ENCODE data around the gene PCDHGA3. TPM values are rescaled to one million over a fixed set of nuclear protein-coding genes. Genes with fewer than 3 reads are reported as not detected.
"Not testable (repeated sequence)": the region's sequence is repeated elsewhere in the genome, so short reads cannot be mapped to it uniquely, and the experiment has no call there.

Gene PCDHGA3
- total and polyA plus RNA-seq, 2 donors (not counting 3 experiments of a cell fraction or from before 2014, with no cell fraction given) = 0.88 to 1.1 TPM

DNA sequence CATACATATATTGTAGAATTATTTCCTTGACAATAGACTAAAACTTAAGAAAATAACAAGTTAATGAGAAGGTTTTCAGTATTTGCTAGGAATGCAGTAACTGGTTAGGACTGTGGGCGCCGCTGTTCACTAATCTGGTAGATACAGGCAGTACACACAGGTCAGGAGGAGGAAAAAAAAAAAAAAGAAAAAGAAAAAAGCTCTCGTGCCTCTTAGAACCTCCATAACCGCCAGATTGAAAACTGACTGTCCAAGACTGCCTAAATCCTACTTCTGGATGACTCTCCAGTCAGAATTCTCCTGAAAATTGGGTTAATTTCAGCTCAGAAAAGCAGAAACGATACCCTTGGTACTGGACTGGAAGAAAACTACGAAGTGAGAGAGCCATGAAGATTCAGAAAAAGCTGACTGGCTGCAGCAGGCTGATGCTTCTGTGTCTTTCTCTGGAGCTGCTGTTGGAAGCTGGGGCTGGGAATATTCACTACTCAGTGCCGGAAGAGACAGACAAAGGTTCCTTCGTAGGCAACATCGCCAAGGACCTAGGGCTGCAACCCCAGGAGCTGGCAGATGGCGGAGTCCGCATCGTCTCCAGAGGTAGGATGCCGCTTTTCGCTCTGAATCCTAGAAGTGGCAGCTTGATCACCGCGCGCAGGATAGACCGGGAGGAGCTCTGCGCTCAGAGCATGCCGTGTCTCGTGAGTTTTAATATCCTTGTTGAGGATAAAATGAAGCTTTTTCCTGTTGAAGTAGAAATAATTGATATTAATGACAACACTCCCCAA, 13.1 kb upstream of the PCDHGA3 start, which contains the start of gene PCDHGA1:
TSS of gene PCDHGA1 (plus strand) at position 216 of the 782 bp plus-strand sequence.
- no peak for FAIRE-seq
- intact Hi-C loops (cut with micrococcal nuclease) (no loop called here), dilution Hi-C loops (cut with MboI; ENCODE audit: extremely low pct_ligation_motif_present, low sequenced_read_pairs) (no loop called here)
- ChIA-PET POLR2A (interaction anchor here (1.7 kb wide), 1 partner anchor 10 kb away, joined by 7 read pairs; the partner anchor contains the start of gene TAF7), CTCF (interaction anchor here (0.6 to 3.4 kb wide), 28 partner anchors 9 to 1325 kb away, joined by 3 to 33 read pairs (median 4); partner anchors contain the start of genes PCDHB14, PCDHB15, PCDHGA10 and PCDHGA11)
- TF ChIP-seq, protein P1, sequence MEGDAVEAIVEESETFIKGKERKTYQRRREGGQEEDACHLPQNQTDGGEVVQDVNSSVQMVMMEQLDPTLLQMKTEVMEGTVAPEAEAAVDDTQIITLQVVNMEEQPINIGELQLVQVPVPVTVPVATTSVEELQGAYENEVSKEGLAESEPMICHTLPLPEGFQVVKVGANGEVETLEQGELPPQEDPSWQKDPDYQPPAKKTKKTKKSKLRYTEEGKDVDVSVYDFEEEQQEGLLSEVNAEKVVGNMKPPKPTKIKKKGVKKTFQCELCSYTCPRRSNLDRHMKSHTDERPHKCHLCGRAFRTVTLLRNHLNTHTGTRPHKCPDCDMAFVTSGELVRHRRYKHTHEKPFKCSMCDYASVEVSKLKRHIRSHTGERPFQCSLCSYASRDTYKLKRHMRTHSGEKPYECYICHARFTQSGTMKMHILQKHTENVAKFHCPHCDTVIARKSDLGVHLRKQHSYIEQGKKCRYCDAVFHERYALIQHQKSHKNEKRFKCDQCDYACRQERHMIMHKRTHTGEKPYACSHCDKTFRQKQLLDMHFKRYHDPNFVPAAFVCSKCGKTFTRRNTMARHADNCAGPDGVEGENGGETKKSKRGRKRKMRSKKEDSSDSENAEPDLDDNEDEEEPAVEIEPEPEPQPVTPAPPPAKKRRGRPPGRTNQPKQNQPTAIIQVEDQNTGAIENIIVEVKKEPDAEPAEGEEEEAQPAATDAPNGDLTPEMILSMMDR (IDR thresholded peaks at IDR 0.05; ENCODE audit: extremely low read depth in 1 of 2, insufficient read depth in 1 of 2, low read depth in 1 of 2, low read length in 2 of 2) = peak; percentile 29 to 33
- no peak for TF ChIP-seq FOS (IDR thresholded peaks at IDR 0.05; ENCODE audit: borderline replicate concordance, insufficient read depth, low read length)
- no peak within 1 kb of the TSS for H3K27ac ChIP-seq (ENCODE audit: insufficient read depth, low read depth, low read length)
- H3K9ac ChIP-seq (replicated peaks; ENCODE audit: extremely low read depth, insufficient read depth, low read length) = no peak within 1 kb of the TSS
- peak; percentile 53 for DNase-seq (ENCODE audit: low read depth, low spot score)
- no TSS peak for BruUV-seq (replicated peaks)
- no peaks in the 10 kb centered on the region for H4K20me1 ChIP-seq (replicated peaks; ENCODE audit: control insufficient read depth, extremely low read depth, insufficient read depth, low read length)
- H3K4me3 ChIP-seq (replicated peaks in 1 of 3; ENCODE audit: insufficient read depth in 1 of 3, low read depth in 1 of 3, low read length in 3 of 3) = no peak within 1 kb of the TSS
- H3K79me2 ChIP-seq (ENCODE audit: control insufficient read depth, insufficient read depth, low read length) = no peaks in the 10 kb centered on the region
- peaks cover 25 to 64% of the 10 kb centered on the region in 2 experiments for H3K27me3 ChIP-seq (ENCODE audit: control insufficient read depth in 2 of 2, insufficient read depth in 2 of 2, low read length in 2 of 2)
- H3K9me3 ChIP-seq (replicated peaks; ENCODE audit: control insufficient read depth, insufficient read depth, low read length) = no peaks in the 10 kb centered on the region
- no peaks in the 10 kb centered on the region for H3K36me3 ChIP-seq (ENCODE audit: control insufficient read depth in 2 of 2, extremely low read depth in 1 of 2, insufficient read depth in 2 of 2, low read length in 2 of 2)
- no peaks in the 10 kb centered on the region for H3K4me1 ChIP-seq (ENCODE audit: control insufficient read depth, extremely low read depth, insufficient read depth, low read length)
- no peak within 1 kb of the TSS for H3K4me2 ChIP-seq (ENCODE audit: insufficient read depth, low read length)
- no peaks in the 10 kb centered on the region for H3K9me1 ChIP-seq (replicated peaks; ENCODE audit: control insufficient read depth, extremely low read depth, insufficient read depth, low read length)
- no peak within 1 kb of the TSS for H2AFZ ChIP-seq (ENCODE audit: low read depth, low read length)

DNA sequence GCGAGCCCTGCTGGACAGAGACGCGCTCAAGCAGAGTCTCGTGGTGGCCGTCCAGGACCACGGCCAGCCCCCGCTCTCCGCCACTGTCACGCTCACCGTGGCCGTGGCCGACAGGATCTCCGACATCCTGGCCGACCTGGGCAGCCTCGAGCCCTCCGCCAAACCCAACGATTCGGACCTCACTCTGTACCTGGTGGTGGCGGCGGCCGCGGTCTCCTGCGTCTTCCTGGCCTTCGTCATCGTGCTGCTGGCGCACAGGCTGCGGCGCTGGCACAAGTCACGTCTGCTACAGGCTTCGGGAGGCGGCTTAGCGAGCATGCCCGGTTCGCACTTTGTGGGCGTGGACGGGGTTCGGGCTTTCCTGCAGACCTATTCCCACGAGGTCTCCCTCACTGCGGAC, 11.1 kb upstream of the PCDHGA3 start:
- H3K36me3 ChIP-seq (ENCODE audit: control insufficient read depth in 2 of 2, extremely low read depth in 1 of 2, insufficient read depth in 2 of 2, low read length in 2 of 2); H4K20me1 ChIP-seq (replicated peaks; ENCODE audit: control insufficient read depth, extremely low read depth, insufficient read depth, low read length); H3K4me2 ChIP-seq (ENCODE audit: insufficient read depth, low read length); H3K9me1 ChIP-seq (replicated peaks; ENCODE audit: control insufficient read depth, extremely low read depth, insufficient read depth, low read length); H3K9ac ChIP-seq (replicated peaks; ENCODE audit: extremely low read depth, insufficient read depth, low read length); H3K4me3 ChIP-seq (replicated peaks in 1 of 3; ENCODE audit: insufficient read depth in 1 of 3, low read depth in 1 of 3, low read length in 3 of 3); intact Hi-C loops (cut with micrococcal nuclease); POLR2A ChIA-PET; dilution Hi-C loops (cut with MboI; ENCODE audit: extremely low pct_ligation_motif_present, low sequenced_read_pairs); DNase-seq (ENCODE audit: low read depth, low spot score); FAIRE-seq; H2AFZ ChIP-seq (ENCODE audit: low read depth, low read length); H3K79me2 ChIP-seq (ENCODE audit: control insufficient read depth, insufficient read depth, low read length); H3K27ac ChIP-seq (ENCODE audit: insufficient read depth, low read depth, low read length); BruUV-seq (replicated peaks); H3K4me1 ChIP-seq (ENCODE audit: control insufficient read depth, extremely low read depth, insufficient read depth, low read length); H3K9me3 ChIP-seq (replicated peaks; ENCODE audit: control insufficient read depth, insufficient read depth, low read length): not testable (repeated sequence)
- peak; percentile 45 for TF ChIP-seq EZH2 (IDR thresholded peaks at IDR 0.05; ENCODE audit: borderline replicate concordance, low read depth, low read length, severe bottlenecking)
- peaks cover 23 to 80% of the 10 kb centered on the region in 2 experiments for H3K27me3 ChIP-seq (ENCODE audit: control insufficient read depth in 2 of 2, insufficient read depth in 2 of 2, low read length in 2 of 2)
- CTCF ChIA-PET = interaction anchor here (0.7 to 1.4 kb wide), 3 partner anchors 9 to 231 kb away, joined by 4 read pairs; no protein-coding TSS in a partner anchor

Measured in endothelial cell of umbilical vein (primary cell).